ENCODE data around the gene RPA1.
"Not testable (repeated sequence)": the region's sequence is repeated elsewhere in the genome, so short reads cannot be mapped to it uniquely, and the experiment has no call there.

The RPA1 gene

DNA sequence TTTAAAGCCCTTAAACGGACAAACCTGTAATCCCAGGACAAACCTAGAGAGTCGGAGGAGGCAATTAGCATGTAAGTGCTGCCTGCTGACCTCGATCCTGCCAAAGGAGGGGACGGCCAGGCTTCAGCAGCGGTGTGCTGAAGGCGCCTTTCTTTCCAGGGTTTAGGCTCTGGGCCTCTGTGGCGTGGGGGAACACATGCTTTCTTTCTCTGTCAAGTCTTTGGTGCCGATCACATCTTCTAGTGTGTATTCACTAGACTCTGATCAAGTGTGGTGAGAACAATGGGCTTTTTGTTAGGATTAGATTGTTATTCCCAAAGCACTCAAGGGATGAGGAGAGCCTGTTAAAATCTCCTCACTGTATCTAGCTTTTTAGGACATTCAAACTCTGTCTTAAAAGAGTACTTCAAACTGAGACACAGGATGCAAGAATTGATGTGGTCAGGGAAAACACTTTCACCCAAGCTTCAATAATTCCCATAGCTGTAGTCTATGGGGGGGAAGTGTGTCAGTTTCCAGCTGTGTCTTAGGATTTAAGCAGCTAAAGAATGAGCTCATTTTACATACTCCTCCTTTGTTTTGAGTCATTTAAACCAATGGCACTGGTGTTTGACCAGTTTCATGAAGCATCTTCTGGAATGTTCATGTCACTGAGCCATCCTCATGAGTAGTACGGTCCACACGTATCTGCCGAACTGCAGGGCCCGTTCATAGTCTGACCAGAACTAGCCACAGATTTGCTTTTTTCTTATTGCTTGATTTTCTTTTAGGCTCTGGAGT, 51.2 kb downstream of the RPA1 start:
- DNase-seq: no peak

DNA sequence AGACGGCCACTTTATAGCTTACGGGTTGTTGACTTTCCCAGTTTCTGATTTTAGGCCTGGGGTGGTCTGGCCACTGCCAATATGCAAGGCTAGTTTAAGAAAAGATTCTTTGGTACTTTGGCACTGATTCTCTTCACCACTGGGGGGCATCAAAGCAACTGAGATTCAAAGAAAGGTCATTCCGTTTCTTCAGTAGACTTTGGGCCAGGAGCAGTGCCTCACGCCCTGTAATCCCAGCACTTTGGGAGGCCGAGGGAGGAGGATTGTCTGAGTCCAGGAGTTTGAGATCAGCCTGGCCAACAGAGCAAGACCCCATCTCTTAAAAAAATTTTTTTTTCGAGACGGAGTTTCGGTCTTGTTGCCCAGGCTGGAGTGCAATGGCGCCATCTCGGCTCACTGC, 53.0 kb downstream of the RPA1 start:
- DNase-seq: no peak

GRCh38 chr17:1883536-1883935, 53.7 kb downstream of the RPA1 start:
- no peak for DNase-seq

DNA sequence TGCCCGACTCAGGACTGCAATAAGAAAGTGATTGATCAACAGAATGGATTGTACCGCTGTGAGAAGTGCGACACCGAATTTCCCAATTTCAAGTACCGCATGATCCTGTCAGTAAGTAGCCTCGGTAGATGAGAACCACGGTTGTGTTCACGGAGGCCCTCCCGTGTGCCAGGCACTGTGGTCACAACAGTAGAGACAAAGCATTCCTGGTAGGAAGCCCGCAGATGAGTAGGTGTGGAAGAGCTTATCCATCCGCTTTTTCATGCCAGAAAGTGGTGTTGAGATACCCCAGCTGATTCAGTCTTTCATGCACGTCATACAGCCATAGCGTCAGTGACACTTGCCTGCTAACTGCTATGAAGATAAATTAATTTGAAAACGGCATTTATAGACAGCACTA, 58.9 kb downstream of the RPA1 start:
- DNase-seq: no peak

DNA sequence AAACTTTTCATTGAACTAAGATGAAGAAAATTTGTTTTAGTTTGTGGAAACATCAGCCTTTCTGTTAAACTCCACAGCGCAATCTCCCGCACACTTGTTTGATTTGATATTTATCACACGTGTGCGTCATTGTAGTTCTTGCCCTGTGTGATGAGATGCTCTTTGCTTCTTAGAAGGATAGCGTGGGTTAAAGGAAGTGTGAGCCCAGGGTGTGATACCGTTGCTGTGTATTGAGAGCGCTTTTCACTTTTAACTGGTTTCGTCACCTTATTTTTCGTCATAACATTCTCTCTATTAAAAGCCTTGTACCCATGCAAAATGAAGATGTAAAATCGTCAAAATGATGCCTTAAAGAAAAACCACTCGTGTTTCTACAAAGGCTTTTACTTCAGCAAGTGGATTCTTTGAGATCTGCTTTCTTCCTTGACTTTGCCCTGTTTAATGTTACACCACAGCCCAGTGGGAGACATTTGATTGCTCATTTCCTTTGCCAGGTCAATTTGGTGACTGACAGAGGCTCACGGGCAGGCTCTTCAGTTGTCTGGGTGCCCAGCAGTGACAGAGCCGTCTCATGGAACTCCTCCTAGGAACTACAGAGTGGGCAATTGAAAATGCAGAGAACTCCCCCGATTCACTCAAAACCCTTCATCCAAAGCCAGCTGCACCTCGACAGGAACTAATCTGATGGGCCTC, 61.1 kb downstream of the RPA1 start:
- no peak for DNase-seq

GRCh38 chr17:1894753-1895339, 65.0 kb downstream of the RPA1 start:
- DNase-seq: no peak

GRCh38 chr17:1895479-1895878, 65.7 kb downstream of the RPA1 start:
- DNase-seq: not testable (repeated sequence)

GRCh38 chr17:1896243-1897104, 66.7 kb downstream of the RPA1 start:
- DNase-seq: no peak

DNA sequence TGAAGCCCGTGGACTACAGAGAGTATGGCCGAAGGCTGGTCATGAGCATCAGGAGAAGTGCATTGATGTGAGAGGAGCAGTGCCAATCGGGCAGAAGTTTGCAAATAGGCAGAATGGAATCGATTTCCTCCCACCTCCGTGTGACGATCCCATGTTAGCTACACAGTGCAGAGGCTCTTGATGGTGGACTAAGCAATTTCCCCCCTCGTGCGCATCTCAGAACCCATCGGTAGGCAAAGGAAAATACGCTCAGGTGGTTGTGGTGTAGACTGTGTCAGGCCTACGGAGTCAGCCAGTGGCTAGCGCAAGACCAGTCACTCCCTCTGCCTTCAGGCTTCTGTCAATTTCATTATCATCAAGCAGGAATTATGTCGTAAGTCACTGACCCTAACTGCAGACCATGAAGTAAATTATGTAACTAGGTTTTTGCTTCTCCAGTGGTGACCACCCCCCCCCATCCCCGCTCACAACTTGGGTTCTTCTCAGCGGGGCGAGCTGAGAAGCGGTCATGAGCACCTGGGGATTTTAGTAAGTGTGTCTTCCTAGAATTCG, 67.4 kb downstream of the RPA1 start:
- DNase-seq: no peak

DNA sequence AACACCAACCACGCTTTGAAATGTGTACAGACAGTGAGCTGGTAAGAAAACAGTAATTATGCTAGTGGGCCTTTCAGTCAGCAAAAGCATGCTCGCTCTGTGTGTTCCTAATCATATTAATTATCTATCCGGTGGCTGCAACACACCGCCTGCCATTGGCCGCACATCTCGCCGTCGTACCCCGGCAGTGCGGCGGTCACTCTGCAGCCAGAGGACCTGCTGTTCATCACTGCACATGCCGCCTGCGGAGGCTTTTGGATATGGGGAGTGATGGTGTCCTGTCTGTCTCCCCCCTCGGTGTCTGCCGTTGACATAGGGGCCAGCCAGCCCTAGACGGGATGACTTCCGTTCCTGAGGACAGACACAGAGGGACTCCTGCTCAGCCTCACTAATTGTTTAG, 68.5 kb downstream of the RPA1 start:
- no peak for DNase-seq

GRCh38 chr17:1898872-1899271, 69.1 kb downstream of the RPA1 start:
- DNase-seq: no peak

DNA sequence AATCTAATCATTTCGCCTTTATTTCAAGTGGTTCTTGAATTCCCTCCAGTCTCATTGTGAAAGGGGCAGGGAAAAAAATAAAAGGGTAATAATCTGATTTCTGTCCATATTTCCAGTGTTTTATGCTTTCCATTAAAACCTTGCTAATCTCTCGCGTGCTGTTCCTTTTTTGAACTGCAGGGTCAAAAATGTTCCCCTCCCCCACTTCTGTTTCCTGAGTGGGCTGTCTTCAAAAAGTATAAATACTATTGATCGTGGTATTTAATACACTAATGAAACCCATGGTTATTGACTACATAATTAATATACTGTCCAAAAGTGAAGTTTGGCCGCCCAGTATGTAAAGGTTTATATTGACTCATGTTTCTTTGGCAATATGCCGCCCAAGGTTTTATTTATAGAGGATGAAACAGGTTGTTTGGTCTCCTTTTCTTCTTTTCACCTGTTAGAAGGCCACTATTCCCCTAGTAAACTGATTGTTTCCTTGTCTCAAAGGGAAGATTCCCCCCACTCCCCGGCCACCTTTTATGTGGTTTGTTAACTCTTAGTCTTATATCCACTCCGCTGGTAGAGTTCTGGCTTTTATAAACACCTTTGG, 69.7 kb downstream of the RPA1 start:
- DNase-seq: no peak

GRCh38 chr17:1904273-1905182, 74.7 kb downstream of the RPA1 start:
- no peak for DNase-seq

DNA sequence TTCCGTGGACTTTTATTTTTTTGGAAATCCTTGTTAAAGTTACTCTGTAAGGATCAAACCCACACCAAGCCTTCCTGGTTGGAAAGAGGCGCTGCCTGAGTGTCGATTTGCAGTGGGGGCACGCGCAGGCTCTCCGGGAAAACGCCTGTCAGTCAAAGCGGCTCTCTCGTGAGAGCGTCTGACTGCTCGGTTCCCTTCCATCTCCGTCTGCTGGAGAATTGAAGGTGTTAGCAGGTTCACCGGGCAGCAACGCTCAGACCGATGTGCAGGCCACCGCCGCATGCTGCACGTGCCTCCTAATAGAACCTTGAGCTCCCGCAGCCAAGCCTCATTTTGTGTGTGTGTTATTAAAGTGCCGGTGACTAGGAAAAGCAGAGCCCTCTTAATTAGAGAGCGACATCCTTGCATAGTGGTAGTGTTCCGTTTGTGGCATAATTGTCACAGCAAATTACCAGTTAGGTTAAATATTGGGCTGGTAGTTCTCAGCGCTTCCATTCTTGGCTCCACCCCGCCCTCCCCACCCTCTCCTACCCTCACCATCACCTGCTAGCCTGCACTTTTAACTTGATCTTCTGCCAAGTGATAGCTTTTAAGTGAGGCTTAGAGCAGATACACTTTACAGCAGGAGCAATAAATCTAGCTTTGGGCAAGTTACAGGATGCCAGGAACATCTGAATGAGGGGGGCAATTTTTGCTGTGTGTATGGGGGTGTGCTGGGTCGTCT, 75.5 kb downstream of the RPA1 start:
- no peak for DNase-seq

- DNase-seq: no peak
Measured at GRCh38 chr17:1906662-1907101, 76.9 kb downstream of the RPA1 start.

- DNase-seq: no peak
Measured at GRCh38 chr17:1907216-1907631, 77.4 kb downstream of the RPA1 start.

GRCh38 chr17:1907909-1908698, 78.3 kb downstream of the RPA1 start:
- DNase-seq: no peak

DNA sequence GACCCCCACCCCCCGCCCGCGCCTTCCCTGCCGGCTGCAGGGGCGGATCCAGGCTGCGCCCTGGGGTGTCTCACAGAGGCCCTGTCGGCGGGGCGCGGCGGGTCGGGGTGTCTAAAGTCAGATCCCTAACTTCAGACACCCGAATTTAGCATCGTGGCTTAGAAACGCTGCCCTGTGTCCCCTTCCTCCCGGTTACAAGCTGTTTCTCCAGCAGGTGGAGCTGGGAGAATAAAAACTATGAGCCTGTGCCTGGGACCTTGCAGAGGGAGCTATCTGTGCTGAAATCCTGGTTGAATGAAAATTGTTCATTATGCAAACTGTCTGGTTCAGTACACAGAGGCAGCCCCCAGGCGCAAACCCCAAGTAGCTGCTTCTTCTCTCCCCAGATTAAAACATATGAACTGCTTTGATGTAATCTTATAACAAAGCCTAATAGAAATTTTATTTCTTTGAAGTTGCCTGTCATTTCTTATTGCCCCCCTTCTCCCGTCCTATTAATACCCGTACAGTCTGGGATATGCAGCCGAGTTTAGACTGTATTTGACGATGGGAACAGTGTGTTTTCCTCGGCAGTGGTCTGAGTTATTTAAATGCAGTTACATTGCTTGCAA, 79.0 kb downstream of the RPA1 start:
- no peak for DNase-seq

DNA sequence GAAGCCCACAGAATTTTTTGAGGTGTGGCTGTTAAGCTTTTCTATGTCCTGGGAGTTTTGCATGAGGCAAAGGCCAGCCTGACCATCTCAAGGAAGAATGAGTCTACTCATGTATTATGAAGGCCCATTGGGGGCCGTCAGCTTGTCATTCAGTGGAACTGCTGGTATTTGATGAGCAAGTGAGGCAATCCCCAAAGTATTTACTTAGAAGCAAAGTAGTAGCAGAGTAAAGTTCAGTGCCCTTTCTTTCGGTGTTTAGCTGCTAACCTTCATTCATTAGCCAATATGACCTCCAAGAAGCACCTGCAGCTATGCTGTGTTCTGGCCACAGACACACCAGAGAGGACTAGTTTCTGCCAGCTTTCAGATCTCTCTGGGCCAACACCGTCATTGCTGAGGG, 80.2 kb downstream of the RPA1 start:
- DNase-seq: no peak
